Activated T-helper 2 cell treated with anti-CD3 and anti-CD28 coated beads, Interferon-gamma antibody, Interleukin-2, Interleukin-4, amounts not matched to agents 10 μg/mL and 5 μg/mL and 100 μg/mL, durations not matched to agents 14 hours and 24 hours and 36 hours (primary cell): Measurements from ENCODE around the gene RHOF. TPM values are rescaled to one million over a fixed set of nuclear protein-coding genes. Genes with fewer than 3 reads are reported as not detected.

Experiments
- DNase-seq: peaks from one replicate; pipeline ENCODE4 v3.0.0; 2021; ENCODE audit warnings: low spot score
- H3K27ac Mint-ChIP-seq: one replicate; pipeline ENCODE4 v1.8.0; 2021; ENCODE audit warnings: mixed read lengths
- H3K27me3 Mint-ChIP-seq: one replicate; pipeline ENCODE4 v1.8.0; 2021; ENCODE audit warnings: low read depth, mixed read lengths
- H3K36me3 Mint-ChIP-seq: one replicate; pipeline ENCODE4 v1.8.0; 2021; ENCODE audit warnings: low read depth, mixed read lengths
- H3K4me1 Mint-ChIP-seq: one replicate; pipeline ENCODE4 v1.8.0; 2021; ENCODE audit warnings: low read depth, mixed read lengths
- H3K4me3 Mint-ChIP-seq: one replicate; pipeline ENCODE4 v1.8.0; 2021; ENCODE audit warnings: low read depth, mild to moderate bottlenecking, moderate library complexity, mixed read lengths
- H3K9me3 Mint-ChIP-seq: one replicate; pipeline ENCODE4 v1.8.0; 2021; ENCODE audit warnings: mixed read lengths
- intact Hi-C: fragments of 100-400 bp; cut with micrococcal nuclease; formaldehyde crosslinking; loops from one replicate; pipeline ENCODE4 v1.15.1; 2023
- total RNA-seq: library from RNA; stranded (reverse); gene quantifications from 2 replicates; pipeline ENCODE4 v1.2.3, GENCODE V29; 2022

Gene RHOF
- total RNA-seq, 1 donor from 2014 or later: 115 TPM

DNA sequence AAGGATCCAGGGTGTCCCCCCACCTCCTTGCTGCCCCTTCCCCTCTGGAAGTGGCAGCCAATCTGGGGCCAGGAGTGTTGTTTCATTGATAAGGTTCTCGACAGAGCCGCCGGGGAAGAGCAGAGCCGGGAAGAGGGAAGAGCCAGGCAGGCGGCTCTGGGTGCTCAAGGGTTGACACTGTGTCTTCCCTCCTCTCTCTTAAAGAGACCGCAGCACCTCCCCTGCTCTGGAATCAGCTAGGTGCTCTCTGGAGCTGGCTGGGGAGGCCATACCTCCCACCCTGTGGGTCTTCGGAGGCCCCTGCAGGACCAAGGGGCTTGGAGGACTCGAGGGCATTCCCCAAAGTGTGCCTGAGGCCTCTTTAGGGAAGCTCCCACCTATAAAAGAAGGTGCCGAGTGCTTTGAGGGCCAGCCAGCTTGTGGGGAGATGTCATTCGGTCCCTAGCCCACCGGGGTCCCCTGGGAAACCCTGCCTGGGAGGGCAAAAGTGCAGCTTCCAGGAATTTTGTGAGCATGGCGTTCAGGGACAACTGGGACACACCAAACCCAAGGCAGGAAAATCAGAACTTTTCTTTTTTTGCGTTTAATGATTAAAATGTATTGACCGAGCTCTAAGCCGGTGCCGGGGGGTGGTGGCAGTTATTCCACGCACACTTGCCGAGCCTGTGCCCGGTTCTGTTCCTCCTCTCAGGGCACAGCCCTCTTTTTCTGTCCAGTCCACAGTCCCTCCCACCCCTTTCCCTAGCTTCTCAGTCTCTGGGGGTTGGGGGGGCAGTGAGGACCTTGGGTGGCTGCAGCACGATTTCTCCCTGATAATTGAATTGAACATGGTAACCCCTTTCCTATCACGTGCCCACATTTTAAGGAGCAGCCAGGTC lies 13.3 kb upstream of the RHOF start:
- peaks cover 56% of the 10 kb centered on the region for H3K36me3 Mint-ChIP-seq
- H3K4me1 Mint-ChIP-seq: peaks cover 29% of the 10 kb centered on the region

DNA sequence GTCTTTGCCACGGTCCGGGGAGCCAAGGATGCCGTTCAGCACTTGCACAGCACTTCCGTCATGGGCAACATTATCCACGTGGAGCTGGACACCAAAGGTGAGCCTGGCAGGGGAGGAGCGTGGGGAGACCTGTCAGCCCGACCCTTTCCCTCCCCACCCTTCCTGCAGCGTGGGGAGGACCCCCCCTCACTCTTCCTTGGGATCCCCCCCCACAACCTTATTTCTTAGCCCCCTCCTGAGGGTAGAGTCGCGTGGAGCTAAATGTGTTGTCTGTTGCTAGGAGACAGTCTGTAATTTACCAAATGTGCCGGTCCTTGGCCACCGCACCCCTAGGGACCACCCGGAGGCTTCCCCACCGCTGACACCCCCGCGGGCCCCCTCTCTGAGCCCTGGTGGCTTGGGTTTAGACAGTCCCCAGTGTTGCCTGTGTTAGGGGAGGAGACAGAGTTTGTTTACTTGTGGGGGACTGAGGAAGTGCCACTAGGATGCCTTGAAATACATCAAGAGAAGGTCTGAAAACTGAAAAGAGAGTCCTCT lies 12.6 kb upstream of the RHOF start:
- Mint-ChIP-seq H3K36me3 (peaks cover 58% of the 10 kb centered on the region), H3K4me1 (peaks cover 22% of the 10 kb centered on the region), H3K27ac (peak overlapping the region; percentile 61), H3K4me3 (peak overlapping the region; percentile 97), H3K27me3 (no peaks in the 10 kb centered on the region), H3K9me3 (no peaks in the 10 kb centered on the region)
- intact Hi-C loops: loop anchor here (10.0 kb wide), 2 partner anchors 341 to 699 kb away; partner anchors contain the start of gene ZCCHC8
- no peak for DNase-seq

More for the DNA sequence above, 13.3 kb upstream of the RHOF start:
- Mint-ChIP-seq H3K27me3 (no peaks in the 10 kb centered on the region), H3K27ac (peak overlapping the region; percentile 61), H3K9me3 (no peaks in the 10 kb centered on the region), H3K4me3 (peak overlapping the region; percentile 97)
- DNase-seq: no peak
- intact Hi-C loops: loop anchor here (10.0 kb wide), 2 partner anchors 342 to 698 kb away; partner anchors contain the start of gene ZCCHC8

- Mint-ChIP-seq H3K4me1 (peaks cover 17% of the 10 kb centered on the region), H3K27me3 (no peaks in the 10 kb centered on the region), H3K27ac (peak overlapping the region; percentile 58), H3K4me3 (peak overlapping the region; percentile 97), H3K36me3 (peaks cover 56% of the 10 kb centered on the region), H3K9me3 (no peaks in the 10 kb centered on the region)
- intact Hi-C loops: loop anchor here (10.0 kb wide), 2 partner anchors 341 to 699 kb away; partner anchors contain the start of gene ZCCHC8
- no peak for DNase-seq
These were observed 11.9 kb upstream of the RHOF start for GRCh38 chr12:121805171-121806008.

GRCh38 chr12:121804417-121805111 lies 11.1 kb upstream of the RHOF start:
- H3K27me3 Mint-ChIP-seq: no peaks in the 10 kb centered on the region
- H3K4me3 Mint-ChIP-seq: peak overlapping the region; percentile 97
- peak; percentile 41 for DNase-seq
- peaks cover 52% of the 10 kb centered on the region for H3K36me3 Mint-ChIP-seq
- H3K27ac Mint-ChIP-seq: peak overlapping the region; percentile 97
- intact Hi-C loops: loop anchor here (1.0 to 10.0 kb wide), 3 partner anchors 8 to 700 kb away; partner anchors contain the start of gene ZCCHC8
- H3K9me3 Mint-ChIP-seq: no peaks in the 10 kb centered on the region
- H3K4me1 Mint-ChIP-seq: peaks cover 17% of the 10 kb centered on the region

DNA sequence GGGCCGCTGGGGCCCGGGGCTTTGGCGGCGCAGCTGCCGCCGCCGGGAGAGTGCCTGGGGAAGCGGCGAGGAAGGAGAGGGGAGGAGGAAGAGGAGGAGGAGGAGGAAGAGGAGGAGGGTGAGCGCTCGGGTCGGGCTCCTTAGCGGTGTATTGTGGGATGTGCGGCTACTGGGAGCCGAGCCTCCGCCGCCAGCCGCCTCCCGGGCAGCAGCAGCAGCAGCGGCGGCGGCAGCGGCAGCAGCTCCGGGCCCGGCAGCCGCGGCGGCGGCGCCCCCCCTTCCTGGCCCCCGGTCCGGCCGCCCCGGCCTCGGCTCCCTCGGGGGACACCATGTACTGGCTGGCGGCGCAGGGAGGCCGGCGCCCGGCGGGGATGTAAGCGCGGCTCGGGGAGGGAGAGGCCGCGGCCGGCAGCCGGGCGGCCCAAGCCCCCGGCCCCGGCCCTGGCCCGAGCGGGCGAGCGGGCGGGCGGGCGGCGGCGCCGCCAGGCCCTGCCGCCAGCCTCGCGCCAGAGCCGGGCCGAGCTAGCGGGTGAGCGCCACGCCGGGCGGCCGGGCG lies 10.5 kb upstream of the RHOF start, which contains the start of gene SETD1B:
Gene SETD1B (plus strand): TSS at position 149 of the 556 bp plus-strand sequence. CDS start 729 bp downstream, outside the sequence.
- Mint-ChIP-seq H3K27ac (peak within 1 kb of the TSS; percentile 99), H3K4me3 (peak within 1 kb of the TSS; percentile 97), H3K27me3 (no peaks in the 10 kb centered on the region), H3K9me3 (no peaks in the 10 kb centered on the region), H3K4me1 (peaks cover 20% of the 10 kb centered on the region), H3K36me3 (peaks cover 52% of the 10 kb centered on the region)
- peak; percentile 54 for DNase-seq
- intact Hi-C loops: loop anchor here (1.0 to 10.0 kb wide), 3 partner anchors 8 to 701 kb away; partner anchors contain the start of gene ZCCHC8

- H3K4me3 Mint-ChIP-seq: peak overlapping the region; percentile 87
- no peaks in the 10 kb centered on the region for H3K9me3 Mint-ChIP-seq
- H3K36me3 Mint-ChIP-seq: peaks cover 52% of the 10 kb centered on the region
- peak overlapping the region; percentile 99 for H3K27ac Mint-ChIP-seq
- peak; percentile 90 for DNase-seq
- peaks cover 28% of the 10 kb centered on the region for H3K4me1 Mint-ChIP-seq
- intact Hi-C loops: loop anchor here (1.0 to 10.0 kb wide), 3 partner anchors 9 to 702 kb away; partner anchors contain the start of gene ZCCHC8
- no peaks in the 10 kb centered on the region for H3K27me3 Mint-ChIP-seq
These were observed 9.6 kb upstream of the RHOF start for GRCh38 chr12:121802843-121803698.

GRCh38 chr12:121802485-121802842 lies 9.0 kb upstream of the RHOF start:
- DNase-seq: no peak
- Mint-ChIP-seq H3K4me3 (peak overlapping the region; percentile 87), H3K36me3 (peaks cover 54% of the 10 kb centered on the region), H3K27ac (peak overlapping the region; percentile 99), H3K27me3 (no peaks in the 10 kb centered on the region), H3K9me3 (no peaks in the 10 kb centered on the region), H3K4me1 (peaks cover 31% of the 10 kb centered on the region)
- intact Hi-C loops: loop anchor here (1.0 to 10.0 kb wide), 3 partner anchors 8 to 702 kb away; partner anchors contain the start of gene ZCCHC8

DNA sequence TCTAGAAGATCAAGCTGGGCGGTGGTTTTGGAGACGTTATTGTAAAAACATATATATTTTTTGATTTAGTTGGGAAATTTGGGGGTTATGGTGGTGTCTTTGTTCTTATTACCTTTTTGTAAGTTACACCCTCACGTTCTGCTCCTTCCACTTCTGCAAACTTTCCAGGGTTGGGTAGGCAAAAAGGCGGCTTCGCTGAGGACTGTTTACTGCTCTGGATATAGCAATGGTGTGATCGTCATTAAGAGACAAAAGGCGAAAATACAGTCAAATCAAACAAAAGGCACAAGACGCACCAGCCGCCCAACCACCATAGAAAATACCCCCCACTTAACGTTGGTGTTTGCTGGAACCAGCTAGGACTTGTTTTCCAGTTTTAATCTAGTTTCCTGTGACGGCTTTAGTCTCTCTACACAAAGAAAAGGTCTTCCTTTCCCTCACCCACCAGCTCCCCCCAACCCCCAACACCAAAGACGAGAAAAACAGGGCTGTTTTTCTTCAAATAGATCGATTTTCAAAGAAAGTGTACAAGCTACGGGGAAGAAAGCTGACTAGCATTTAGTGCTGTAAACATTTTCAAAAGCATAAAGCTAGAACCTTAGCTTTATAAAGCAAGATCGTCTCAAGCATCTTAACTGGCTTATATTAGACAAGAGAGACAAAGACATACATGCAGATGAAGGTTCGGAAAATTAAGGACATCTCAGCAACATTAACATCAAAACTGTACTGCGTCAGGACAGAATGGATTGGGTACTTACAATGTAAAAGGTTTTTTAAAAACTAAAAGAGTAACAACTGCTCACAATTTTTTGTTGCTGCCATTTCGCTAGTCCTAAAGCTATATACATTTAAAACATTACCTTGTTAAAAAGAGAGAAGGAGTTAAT lies 8.4 kb upstream of the RHOF start:
- peak; percentile 29 for DNase-seq
- intact Hi-C loops: loop anchor here (1.0 to 10.0 kb wide), 3 partner anchors 8 to 703 kb away; partner anchors contain the start of gene ZCCHC8
- H3K27ac Mint-ChIP-seq: peak overlapping the region; percentile 99

DNA sequence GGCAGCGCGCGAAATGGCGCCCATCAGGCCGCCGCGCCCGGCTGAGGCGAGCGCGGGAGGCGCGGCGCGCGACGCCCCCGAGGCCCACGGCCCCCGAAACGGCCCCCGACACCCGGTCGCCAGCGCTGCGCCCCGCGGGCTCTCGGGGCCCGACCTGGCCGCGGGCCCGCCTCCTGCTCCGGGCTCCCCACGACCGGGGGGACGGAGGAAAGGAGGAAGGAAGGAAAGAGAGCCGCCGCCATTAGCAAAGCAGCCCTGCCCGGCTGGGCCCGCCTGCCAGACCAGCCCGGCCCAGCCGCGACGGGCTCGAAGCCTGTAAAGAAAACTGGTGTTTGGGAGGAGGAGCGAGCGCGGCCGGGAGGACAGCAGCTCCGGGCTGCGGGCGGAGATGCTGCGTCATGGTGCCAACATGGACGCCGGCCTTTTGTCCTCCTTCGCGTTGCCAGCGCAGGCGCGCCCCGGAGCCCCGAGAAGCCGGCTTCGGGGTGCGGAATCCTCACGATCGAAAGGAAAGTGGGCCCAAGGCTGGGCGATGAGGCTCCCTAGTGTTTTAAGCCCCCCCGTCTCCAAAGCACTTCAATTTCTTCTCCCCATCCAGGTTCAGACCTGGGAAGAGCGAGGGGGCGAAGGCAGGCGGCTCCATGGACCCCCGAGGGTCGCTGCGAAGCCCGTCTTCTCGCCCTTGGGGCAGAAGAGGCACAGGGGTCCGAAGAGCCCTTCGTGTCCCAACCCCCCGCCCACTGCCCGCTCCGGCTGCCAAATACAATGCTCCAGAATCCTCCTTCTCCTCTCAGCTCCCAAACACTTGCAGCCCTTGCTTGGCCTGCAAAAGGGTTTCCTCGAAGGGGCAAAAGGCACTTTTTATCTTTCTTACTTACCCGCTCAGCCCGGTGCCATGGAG lies 7.5 kb upstream of the RHOF start:
- H3K27me3 Mint-ChIP-seq: no peaks in the 10 kb centered on the region
- peaks cover 54% of the 10 kb centered on the region for H3K36me3 Mint-ChIP-seq
- peak overlapping the region; percentile 99 for H3K27ac Mint-ChIP-seq
- peak; percentile 69 for DNase-seq
- no peaks in the 10 kb centered on the region for H3K9me3 Mint-ChIP-seq
- peaks cover 30% of the 10 kb centered on the region for H3K4me1 Mint-ChIP-seq
- peak overlapping the region; percentile 87 for H3K4me3 Mint-ChIP-seq
- intact Hi-C loops: loop anchor here (10.0 kb wide), 2 partner anchors 336 to 704 kb away; partner anchors contain the start of gene ZCCHC8

More for the DNA sequence above, 8.4 kb upstream of the RHOF start:
- no peaks in the 10 kb centered on the region for H3K9me3 Mint-ChIP-seq
- H3K27me3 Mint-ChIP-seq: no peaks in the 10 kb centered on the region
- H3K4me3 Mint-ChIP-seq: peak overlapping the region; percentile 87
- H3K4me1 Mint-ChIP-seq: peaks cover 33% of the 10 kb centered on the region
- peaks cover 54% of the 10 kb centered on the region for H3K36me3 Mint-ChIP-seq
